GM19452 (cell line): ENCODE results near the gene TMEM134.
"Not testable (repeated sequence)": the region's sequence is repeated elsewhere in the genome, so short reads cannot be mapped to it uniquely, and the experiment has no call there.

ENCODE experiments used
- ATAC-seq: cut with Tn5 transposase; IDR thresholded peaks from one replicate; pipeline ENCODE4 v1.9.1; 2021; ENCODE audit not compliant: unreplicated experiment

Gene TMEM134

DNA sequence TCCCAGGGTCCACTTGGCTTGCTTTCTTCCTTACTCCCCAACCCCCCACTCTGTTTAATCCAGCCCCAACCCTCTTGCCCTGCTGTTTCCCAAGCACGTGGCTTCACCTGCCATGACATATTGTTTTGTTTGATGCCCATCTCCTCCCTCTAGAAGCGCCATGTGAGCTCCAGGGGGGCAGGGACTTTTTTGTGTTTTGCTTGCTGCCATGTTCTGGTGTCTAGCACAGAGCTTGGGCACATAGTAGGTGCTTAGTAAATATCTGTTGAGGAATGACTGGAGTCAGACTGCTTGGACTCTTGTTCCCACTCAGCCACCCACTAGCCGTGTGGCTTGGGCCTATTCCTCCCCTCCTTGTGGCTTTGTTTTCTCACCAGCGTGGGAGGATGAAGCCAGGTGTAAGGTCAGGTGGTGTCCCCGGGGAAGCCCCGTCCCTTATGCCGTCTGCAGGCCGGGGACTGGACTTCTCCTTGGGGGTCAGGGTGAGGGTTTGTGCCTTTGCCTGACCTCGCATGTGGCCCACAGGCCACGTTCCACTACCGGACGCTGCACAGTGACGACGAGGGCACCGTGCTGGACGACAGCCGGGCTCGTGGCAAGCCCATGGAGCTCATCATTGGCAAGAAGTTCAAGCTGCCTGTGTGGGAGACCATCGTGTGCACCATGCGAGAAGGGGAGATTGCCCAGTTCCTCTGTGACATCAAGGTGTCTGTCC is 17.6 kb upstream of the TMEM134 start:
- no peak for ATAC-seq

DNA sequence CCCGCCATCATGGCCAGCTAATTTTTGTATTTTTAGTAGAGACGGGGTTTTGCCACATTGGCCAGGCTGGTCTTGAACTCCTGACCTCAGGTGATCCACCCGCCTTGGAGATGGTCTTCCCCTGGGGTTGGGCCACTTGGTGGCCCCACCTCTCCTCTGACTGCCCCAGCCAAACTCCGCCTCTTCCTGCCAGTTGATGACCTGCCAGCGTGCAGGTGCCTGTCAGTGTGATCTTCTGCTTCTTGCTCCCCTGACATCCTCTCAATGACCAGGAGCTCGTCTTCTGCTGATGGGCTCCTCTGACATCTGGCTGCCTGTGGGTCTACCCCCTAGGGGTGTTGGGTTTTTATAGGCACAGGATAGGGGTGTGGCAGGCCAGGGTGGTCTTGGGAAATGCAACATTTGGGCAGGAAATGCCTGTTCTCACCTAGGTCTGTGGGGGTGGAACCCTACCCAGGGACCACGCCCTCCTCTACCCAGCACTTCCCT is 16.9 kb upstream of the TMEM134 start:
- not testable (repeated sequence) for ATAC-seq

- no peak for ATAC-seq
Measured at GRCh38 chr11:67484847-67485311, 15.8 kb upstream of the TMEM134 start.

DNA sequence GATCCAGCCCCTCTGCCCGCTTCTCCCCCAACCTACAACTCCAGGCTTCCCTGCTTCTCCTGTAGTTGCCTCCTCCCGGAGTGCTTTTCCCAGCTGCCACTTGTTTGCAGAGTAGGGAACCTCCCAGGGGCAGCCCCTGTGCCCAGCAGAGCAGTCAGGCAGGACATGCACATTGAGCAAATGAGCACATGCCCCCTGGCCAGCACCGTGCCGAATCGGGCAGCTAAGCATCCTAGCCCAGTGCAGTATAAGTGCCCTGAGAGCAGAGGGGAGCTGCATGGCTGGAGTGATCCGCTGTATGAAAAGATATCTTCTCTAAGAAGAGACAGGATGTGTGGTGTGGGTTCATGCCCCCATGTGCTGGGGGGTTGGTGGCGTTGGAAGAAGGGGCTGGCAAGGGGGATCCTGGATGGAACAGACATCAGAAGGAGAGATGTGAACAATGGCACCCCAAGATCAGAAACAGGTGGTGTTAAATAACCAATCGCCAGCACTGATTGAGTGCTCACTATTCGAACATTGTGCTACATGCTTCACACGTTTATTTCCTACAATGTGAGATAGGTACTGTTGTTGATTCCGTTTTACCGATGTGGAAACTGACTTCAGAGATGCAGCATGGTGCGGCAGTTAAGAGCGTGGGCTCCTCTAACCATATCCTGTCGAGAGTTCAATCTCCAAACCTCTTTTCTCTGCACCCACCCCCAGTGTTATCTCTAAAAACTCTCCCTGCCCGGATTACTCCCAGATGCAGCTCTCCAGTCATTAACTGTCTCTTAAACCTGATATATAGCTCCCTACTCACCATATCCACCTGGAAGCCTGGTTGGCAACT is 15.0 kb upstream of the TMEM134 start:
- no peak for ATAC-seq

DNA sequence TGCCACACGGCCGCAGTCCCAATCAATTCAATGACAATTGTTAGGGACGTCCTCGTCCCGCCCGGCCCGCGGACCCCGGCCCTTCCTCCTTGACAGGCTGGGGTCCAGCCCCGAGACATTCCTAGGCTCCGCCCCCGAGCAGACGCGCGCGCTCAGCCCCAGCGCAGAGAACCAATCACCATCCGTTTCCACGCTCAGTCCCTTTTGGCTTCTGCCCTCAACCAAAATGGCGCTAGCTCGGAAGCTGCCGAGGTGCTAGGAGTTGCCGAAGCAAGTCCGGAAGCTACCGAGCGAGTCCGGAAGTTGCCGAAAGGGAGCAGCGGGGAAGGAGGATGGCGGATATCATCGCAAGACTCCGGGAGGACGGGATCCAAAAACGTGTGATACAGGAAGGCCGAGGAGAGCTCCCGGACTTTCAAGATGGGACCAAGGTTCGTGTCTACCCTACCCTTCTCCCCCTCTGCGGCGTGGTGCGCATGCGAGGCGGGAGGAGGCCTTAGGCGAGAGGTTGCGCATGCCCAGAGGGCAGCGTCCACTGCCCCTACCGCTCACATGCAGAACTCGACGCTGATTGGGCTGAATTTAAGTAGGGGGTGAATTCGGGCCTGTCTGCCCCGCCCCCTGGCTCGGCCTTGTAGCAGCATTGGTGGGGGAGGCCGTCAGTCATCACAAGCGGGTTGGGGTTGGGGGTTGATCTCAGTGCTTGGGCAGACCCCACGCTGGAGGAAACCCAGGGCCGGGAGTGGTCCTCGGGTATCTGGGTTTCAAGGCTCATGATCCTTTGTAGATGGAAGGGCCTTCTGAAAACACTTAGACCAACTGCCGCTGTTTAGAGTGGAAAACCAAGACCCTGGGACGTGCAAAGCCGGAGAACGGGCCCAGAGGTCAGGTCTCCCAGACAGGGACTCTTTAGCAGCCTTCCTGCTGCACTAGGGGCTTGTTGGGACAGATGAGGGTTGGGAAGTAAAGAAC is 14.1 kb upstream of the TMEM134 start, which contains the start of gene AIP:
Gene AIP, plus strand, starts transcription at position 200 of the 972 bp plus-strand sequence. Its CDS starts 133 bp downstream, at position 333.
- ATAC-seq, result peak; percentile 57

- ATAC-seq, result no peak
Measured at GRCh38 chr11:67482275-67482826, 13.3 kb upstream of the TMEM134 start.

DNA sequence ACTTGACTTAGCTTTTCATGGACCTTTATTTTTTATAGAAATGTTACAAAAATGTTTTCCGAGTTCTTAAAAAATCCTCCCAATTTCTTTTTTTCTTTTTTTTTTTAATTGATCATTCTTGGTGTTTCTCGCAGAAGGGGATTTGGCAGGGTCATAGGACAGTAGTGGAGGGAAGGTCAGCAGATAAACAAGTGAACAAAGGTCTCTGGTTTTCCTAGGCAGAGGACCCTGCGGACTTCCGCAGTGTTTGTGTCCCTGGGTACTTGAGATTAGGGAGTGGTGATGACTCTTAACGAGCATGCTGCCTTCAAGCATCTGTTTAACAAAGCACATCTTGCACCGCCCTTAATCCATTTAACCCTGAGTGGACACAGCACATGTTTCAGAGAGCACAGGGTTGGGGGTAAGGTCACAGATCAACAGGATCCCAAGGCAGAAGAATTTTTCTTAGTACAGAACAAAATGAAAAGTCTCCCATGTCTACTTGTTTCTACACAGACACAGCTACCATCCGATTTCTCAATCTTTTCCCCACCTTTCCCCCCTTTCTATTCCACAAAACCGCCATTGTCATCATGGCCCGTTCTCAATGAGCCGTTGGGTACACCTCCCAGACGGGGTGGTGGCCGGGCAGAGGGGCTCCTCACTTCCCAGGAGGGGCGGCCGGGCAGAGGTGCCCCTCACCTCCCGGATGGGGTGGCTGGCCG is 8.4 kb upstream of the TMEM134 start:
- not testable (repeated sequence) for ATAC-seq

GRCh38 chr11:67476692-67477091 is 7.6 kb upstream of the TMEM134 start:
- ATAC-seq, result not testable (repeated sequence)

GRCh38 chr11:67472882-67473281 is 3.8 kb upstream of the TMEM134 start:
- no peak for ATAC-seq

GRCh38 chr11:67470337-67471002 is 1.4 kb upstream of the TMEM134 start:
- ATAC-seq, result no peak

- ATAC-seq, result no peak
Measured at GRCh38 chr11:67469508-67469811, 409 bp upstream of the TMEM134 start.

GRCh38 chr11:67468456-67468758 is 644 bp downstream of the TMEM134 start:
- no peak for ATAC-seq

GRCh38 chr11:67468056-67468455 is 995 bp downstream of the TMEM134 start:
- ATAC-seq, result no peak

DNA sequence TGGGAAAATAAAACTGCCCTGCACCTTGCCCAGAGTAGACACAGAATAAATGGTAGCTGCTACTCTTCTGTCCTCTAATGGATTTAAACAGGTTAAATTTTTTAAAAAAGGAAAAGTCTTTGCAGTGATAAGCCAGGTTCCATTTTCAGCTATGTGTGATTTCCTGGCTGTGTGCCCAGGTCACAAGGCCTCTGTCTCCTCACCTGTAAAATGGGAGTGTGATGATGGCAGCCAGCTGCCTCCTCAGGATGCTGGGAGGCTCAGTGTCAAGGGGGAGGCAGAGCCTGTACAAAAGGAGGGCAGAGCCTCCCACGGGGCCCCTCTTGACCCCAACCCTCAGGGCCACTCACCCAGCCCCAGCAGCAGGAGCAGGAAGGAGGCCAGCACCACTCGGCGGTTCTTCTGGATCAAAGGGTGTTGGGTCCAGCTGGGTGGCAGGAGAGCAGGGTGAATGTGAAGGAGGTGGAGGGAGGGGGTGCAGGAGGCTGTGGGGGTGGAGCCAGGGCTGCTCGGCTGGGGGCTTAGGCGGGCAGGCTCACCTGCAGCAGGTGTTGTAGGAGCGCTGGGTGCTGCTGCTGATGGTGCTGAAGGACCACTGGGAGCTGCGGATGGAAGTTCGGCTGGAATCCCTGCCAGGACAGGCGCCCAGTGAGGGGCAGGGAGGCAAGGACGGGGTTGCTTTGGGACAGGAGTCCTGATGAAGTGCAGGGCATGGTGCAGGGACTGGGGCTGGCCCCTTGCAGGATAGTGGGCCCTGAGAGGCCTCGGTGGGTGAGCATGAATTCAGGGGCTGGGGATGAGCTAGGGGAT is 1.9 kb downstream of the TMEM134 start:
- no peak for ATAC-seq

DNA sequence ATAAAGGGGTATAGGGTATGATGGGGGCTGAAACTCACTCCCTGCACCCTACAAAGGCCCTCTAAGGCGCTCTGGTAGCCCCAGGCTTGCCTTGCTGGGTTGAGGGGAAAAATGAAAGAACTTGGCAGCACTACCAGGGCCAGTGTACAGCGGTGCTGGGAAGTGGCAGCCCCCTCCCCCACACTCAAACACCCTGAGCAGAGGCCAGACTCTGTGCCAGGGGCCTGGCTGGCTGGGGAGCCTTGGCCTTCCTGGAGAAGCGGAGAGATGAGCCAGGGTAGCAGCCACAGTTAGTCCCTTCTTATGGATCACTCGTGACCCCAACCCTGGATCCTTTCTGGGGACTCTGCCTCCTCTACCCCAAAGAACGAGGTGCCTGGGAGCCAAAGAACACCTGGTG is 2.7 kb downstream of the TMEM134 start:
- ATAC-seq, result no peak

DNA sequence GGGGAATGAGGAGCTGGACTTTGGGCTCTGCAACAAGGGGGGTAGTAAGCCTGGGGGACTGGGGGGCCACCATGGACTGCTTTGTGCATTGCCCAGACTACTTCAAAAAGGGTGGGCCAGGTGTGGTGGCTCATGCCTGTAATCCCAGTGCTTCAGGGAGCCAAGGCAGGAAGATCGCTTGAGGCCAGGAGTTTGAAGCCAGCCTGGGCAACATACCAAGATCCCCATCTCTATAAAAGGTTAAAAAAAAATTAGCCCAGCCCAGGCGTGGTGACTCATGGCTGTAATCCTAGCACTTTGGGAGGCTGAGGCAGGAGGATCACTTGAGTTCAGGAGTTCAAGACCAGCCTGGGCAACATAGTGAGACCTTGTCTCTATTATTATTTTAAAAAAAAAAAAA is 3.5 kb downstream of the TMEM134 start:
- ATAC-seq, result not testable (repeated sequence)

- ATAC-seq, result no peak
Measured at GRCh38 chr11:67465189-67465510, 3.9 kb downstream of the TMEM134 start.

DNA sequence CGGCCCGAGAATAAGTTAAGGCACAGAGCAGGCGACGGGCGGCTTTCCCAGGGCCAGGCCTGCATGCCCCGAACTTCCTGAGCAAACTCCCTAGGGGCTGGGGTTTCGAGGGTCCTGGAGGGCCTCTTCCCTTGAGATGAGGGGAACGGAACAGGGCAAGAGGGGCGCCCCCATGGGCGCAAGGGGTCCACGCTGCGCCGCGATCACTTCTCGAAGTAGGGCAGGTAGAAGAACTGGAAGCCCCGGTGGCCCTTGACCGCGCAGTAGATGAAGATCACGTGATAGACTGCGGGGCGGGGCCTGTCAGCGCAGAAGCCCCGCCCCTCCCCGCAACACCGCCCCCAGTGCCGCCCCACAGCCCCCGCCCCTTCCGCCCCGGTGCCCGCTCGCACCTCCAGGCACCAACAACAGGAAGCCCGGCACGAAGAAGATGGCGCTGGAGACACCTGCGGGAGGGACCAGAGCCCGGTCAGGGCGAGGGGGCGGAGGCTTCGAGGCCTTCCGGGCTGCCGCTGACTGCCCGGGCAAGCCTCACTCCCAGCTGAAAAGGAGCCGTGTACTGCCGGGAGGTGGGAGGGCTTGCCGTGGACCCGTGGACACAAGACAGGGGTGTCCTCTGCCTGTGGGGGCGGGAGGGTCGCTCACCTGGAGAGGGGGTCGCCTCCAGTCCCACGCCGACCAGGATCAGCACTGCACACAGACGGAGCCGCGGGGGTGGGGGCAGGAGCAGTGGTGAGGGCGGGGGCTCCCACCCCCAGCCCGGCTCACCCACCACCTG is 4.5 kb downstream of the TMEM134 start:
- peak; percentile 63 for ATAC-seq
